Duodenal mucosa (tissue), 2 donors: ENCODE results near the gene RACK1.
"Not testable (repeated sequence)": the region's sequence is repeated elsewhere in the genome, so short reads cannot be mapped to it uniquely, and the experiment has no call there.

Experiments
- H3K27ac ChIP-seq: one replicate; pipeline ENCODE4 v1.7.0; 2013; ENCODE audit warnings: low read depth, low read length
- H3K27me3 ChIP-seq, 2 donors: one replicate each; pipeline ENCODE4 v1.7.0; 2013; ENCODE audit warnings: low read length in 2 of 2, control low read depth in 1 of 2; ENCODE audit not compliant: insufficient read depth in 2 of 2, control insufficient read depth in 1 of 2
- H3K36me3 ChIP-seq, 2 donors: one replicate each; pipeline ENCODE4 v1.7.0; 2013; ENCODE audit warnings: low read length in 2 of 2, control low read depth in 1 of 2; ENCODE audit not compliant: insufficient read depth in 2 of 2, control insufficient read depth in 1 of 2
- H3K4me1 ChIP-seq, 2 donors: one replicate each; pipeline ENCODE4 v1.7.0; 2013; ENCODE audit warnings: low read length in 2 of 2, control low read depth in 1 of 2; ENCODE audit not compliant: insufficient read depth in 2 of 2, control insufficient read depth in 1 of 2
- H3K4me3 ChIP-seq, 2 donors: one replicate each; pipeline ENCODE4 v1.7.0; 2013; ENCODE audit warnings: low read length in 2 of 2, low read depth in 1 of 2
- H3K9ac ChIP-seq, 2 donors: one replicate each; pipeline ENCODE4 v1.7.0; 2013; ENCODE audit warnings: low read length in 2 of 2, low read depth in 1 of 2
- H3K9me3 ChIP-seq, 2 donors: one replicate each; pipeline ENCODE4 v1.7.0; 2013; ENCODE audit warnings: low read length in 2 of 2, control low read depth in 1 of 2; ENCODE audit not compliant: control insufficient read depth in 1 of 2

Gene RACK1

DNA sequence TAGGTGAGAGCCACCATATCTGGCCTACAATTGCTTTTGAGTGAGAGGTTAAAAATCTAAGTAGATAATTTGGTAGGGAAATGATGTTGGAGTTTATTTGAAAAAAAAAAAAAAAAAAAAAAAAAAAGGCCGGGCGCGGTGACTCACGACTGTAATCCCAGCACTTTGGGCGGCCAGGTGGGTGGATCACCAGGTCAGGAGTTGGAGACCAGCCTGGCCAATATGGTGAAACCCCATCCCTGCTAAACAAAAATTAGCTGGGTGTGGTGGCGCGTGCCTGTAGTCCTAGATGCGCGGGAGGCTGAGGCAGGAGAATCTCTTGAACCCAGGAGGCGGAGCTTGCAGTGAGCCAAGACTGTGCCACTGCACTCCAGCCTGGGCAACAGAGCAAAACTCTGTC is 29.5 kb downstream of the RACK1 start:
- not testable (repeated sequence) for H3K4me3 ChIP-seq, H3K27ac ChIP-seq, H3K9ac ChIP-seq, H3K36me3 ChIP-seq, H3K9me3 ChIP-seq, H3K27me3 ChIP-seq
- H3K4me1 ChIP-seq, result peaks cover 14 to 20% of the 10 kb centered on the region in 2 donors

- Histone ChIP-seq H3K4me3 (no peak overlapping the region), H3K9ac (no peak overlapping the region), H3K27me3 (peaks cover 4 to 6% of the 10 kb centered on the region in 2 donors), H3K9me3 (no peaks in the 10 kb centered on the region), H3K36me3 (no peaks in the 10 kb centered on the region), H3K4me1 (peaks cover 13 to 19% of the 10 kb centered on the region in 2 donors), H3K27ac (no peak overlapping the region)
Measured at GRCh38 chr5:181212934-181213333, 30.8 kb downstream of the RACK1 start.

DNA sequence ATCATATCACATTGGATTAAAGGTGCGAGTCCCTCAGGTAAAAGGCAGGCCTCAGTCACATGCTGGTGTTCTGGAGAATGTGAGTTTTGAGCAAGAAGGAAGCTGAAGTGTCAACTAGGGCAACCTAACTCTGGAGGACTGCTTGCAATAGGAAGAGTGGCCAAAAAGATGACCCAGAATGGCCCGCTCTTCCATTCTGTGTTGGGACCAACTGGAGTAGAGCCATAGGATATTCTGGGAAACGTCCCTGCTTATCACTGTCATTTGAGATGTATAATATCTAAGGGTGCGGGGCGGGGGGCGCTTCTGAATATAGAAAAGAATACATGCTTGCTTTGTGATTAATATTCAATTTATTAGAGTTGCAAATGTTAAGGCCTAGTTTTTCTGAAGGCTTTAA is 31.6 kb downstream of the RACK1 start:
- Histone ChIP-seq H3K9ac (no peak overlapping the region), H3K27ac (no peak overlapping the region), H3K36me3 (no peaks in the 10 kb centered on the region), H3K4me1 (peaks cover 7 to 10% of the 10 kb centered on the region in 2 donors), H3K9me3 (no peaks in the 10 kb centered on the region), H3K27me3 (peaks cover 4 to 6% of the 10 kb centered on the region in 2 donors), H3K4me3 (no peak overlapping the region)

GRCh38 chr5:181211208-181211607 is 32.5 kb downstream of the RACK1 start:
- Histone ChIP-seq H3K9ac (no peak overlapping the region), H3K4me1 (peaks cover 6 to 9% of the 10 kb centered on the region in 2 donors), H3K36me3 (no peaks in the 10 kb centered on the region), H3K27me3 (peaks cover 3 to 4% of the 10 kb centered on the region in 2 donors), H3K27ac (no peak overlapping the region), H3K4me3 (no peak overlapping the region), H3K9me3 (no peaks in the 10 kb centered on the region)

- H3K4me1 ChIP-seq, result peaks cover 10 to 11% of the 10 kb centered on the region in 2 donors
- H3K27ac ChIP-seq, result not testable (repeated sequence)
Measured at GRCh38 chr5:181210698-181211097, 33.0 kb downstream of the RACK1 start.

DNA sequence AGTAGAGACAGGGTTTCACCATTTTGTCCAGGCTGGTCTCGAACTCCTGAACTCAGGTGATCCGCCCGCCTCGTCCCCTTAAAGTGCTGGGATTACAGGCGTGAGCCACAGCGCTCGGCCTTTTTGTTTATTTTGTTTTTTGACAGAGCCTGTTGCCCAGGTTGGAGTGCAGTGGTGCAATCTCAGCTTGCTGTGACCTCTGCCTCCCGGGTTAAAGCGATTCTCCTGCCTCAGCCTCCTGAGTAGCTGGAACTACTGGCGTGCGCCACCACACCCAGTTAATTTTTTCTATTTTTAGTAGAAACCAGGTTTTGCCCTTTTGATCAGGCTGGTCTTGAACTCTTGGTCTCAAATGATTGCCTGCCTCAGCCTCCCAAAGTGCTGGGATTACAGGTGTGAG is 33.6 kb downstream of the RACK1 start:
- H3K4me3 ChIP-seq, H3K9ac ChIP-seq, H3K27ac ChIP-seq, H3K9me3 ChIP-seq, H3K36me3 ChIP-seq: not testable (repeated sequence)
- H3K4me1 ChIP-seq, result peaks cover 13 to 15% of the 10 kb centered on the region in 2 donors
- peaks cover 7 to 12% of the 10 kb centered on the region in 2 donors for H3K27me3 ChIP-seq

More at GRCh38 chr5:181210698-181211097, 33.0 kb downstream of the RACK1 start:
- H3K27me3 ChIP-seq, H3K9ac ChIP-seq, H3K9me3 ChIP-seq, H3K36me3 ChIP-seq, H3K4me3 ChIP-seq: not testable (repeated sequence)

DNA sequence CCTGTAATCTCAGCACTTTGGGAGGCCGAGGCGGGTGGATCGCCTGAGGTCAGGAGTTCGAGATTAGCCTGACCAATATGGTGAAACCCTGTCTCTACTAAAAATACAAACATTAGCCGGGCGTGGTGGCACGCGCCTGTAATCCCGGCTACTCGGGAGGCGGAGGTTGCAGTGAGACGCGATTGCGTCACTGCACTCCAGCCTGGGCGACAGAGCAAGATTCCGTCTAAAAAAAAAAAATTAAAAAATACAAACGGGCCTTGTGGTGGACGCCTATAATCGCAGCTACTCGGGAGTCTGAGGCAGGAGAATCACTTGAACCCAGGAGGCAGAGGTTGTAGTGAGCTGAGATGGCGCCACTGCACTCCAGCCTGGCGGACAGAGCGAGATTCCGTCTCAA is 34.7 kb downstream of the RACK1 start:
- not testable (repeated sequence) for H3K9ac ChIP-seq, H3K4me3 ChIP-seq, H3K9me3 ChIP-seq, H3K36me3 ChIP-seq, H3K27ac ChIP-seq
- H3K4me1 ChIP-seq, result peaks cover 16 to 17% of the 10 kb centered on the region in 2 donors
- H3K27me3 ChIP-seq, result peaks cover 7 to 18% of the 10 kb centered on the region in 2 donors

- Histone ChIP-seq H3K9ac (no peak overlapping the region), H3K4me3 (peak overlapping the region in 1 of 2 donors; percentile 77), H3K27ac (no peak overlapping the region), H3K9me3 (no peaks in the 10 kb centered on the region), H3K36me3 (no peaks in the 10 kb centered on the region), H3K27me3 (peaks cover 14 to 29% of the 10 kb centered on the region in 2 donors), H3K4me1 (peaks cover 20% of the 10 kb centered on the region in 2 donors)
Measured at GRCh38 chr5:181207960-181208253, 35.8 kb downstream of the RACK1 start.

GRCh38 chr5:181207214-181207959 is 36.3 kb downstream of the RACK1 start:
- Histone ChIP-seq H3K4me3 (peak overlapping the region; percentile 60 to 77), H3K9ac (peak overlapping the region; percentile 9 to 47), H3K4me1 (peaks cover 20 to 22% of the 10 kb centered on the region in 2 donors), H3K36me3 (no peaks in the 10 kb centered on the region), H3K27ac (no peak overlapping the region), H3K9me3 (no peaks in the 10 kb centered on the region), H3K27me3 (peaks cover 14 to 31% of the 10 kb centered on the region in 2 donors)

GRCh38 chr5:181205761-181206649 is 37.7 kb downstream of the RACK1 start:
- no peaks in the 10 kb centered on the region for H3K36me3 ChIP-seq
- no peak overlapping the region for H3K27ac ChIP-seq
- peaks cover 20 to 22% of the 10 kb centered on the region in 2 donors for H3K4me1 ChIP-seq
- peak overlapping the region; percentile 9 to 13 for H3K9ac ChIP-seq
- peaks cover 18 to 31% of the 10 kb centered on the region in 2 donors for H3K27me3 ChIP-seq
- peak overlapping the region; percentile 60 to 67 for H3K4me3 ChIP-seq
- H3K9me3 ChIP-seq, result no peaks in the 10 kb centered on the region
